HG03520 (cell line): Measurements from ENCODE around the gene MAMDC4.
"Not testable (repeated sequence)": the region's sequence is repeated elsewhere in the genome, so short reads cannot be mapped to it uniquely, and the experiment has no call there.

Experiments
- ATAC-seq: cut with Tn5 transposase; IDR thresholded peaks from one replicate; pipeline ENCODE4 v1.9.1; 2021; ENCODE audit warnings: mild to moderate bottlenecking, moderate library complexity; ENCODE audit not compliant: unreplicated experiment

Gene MAMDC4

DNA sequence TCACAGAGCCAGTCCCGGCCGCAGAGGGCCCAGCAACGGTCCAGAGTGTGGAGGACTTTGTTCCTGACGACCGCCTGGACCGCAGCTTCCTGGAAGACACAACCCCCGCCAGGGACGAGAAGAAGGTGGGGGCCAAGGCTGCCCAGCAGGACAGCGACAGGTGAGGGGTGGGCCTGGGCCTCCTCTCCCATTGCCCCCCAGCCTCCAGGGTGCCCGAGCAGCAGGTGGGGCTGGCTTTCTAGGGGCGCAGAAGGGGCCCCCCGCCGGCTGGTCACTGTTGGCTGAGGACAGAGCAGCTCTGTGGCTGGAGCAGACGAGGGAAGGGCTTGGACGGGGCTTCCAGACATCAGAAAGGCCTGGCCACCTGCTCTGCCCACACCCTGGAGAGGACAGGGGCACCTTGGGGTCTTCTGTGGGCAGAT, 14.3 kb upstream of the MAMDC4 start:
- ATAC-seq = not testable (repeated sequence)

DNA sequence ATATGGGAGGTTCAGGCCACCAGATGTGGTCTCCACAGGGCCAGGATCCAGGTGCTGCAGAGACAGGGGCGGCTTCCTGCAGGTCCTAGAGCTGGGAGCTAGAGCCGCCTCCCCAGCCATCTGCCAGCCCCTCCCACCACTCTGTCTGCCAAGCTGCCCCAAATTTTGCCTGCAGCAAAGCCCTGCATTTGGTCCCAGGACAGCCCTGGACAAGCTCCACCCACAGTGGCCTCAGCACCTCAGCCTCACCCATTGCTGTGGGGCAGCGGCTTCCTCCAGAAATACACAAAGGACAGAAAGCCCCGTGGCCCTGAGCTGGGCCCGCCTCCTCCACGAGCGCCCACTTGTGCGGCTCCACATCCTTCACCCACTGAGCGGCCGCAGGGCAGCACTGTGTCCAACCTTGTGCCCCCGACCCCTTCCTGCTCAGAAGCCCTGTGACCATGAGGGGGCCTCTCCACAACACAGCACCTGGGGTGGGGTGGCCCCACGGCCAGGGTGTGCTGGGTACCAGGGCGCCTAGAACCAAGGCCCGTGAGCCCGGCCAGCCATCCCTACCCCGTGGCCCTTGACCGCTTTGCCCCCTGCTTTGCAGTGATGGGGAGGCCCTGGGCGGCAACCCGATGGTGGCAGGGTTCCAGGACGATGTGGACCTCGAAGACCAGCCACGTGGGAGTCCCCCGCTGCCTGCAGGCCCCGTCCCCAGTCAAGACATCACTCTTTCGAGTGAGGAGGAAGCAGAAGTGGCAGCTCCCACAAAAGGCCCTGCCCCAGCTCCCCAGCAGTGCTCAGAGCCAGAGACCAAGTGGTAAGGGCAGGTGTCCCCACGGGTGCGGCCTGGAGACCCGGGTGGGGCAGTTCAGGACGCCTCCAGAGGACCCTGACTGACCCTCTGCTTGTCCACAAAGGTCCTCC, 13.6 kb upstream of the MAMDC4 start:
- ATAC-seq = no peak

DNA sequence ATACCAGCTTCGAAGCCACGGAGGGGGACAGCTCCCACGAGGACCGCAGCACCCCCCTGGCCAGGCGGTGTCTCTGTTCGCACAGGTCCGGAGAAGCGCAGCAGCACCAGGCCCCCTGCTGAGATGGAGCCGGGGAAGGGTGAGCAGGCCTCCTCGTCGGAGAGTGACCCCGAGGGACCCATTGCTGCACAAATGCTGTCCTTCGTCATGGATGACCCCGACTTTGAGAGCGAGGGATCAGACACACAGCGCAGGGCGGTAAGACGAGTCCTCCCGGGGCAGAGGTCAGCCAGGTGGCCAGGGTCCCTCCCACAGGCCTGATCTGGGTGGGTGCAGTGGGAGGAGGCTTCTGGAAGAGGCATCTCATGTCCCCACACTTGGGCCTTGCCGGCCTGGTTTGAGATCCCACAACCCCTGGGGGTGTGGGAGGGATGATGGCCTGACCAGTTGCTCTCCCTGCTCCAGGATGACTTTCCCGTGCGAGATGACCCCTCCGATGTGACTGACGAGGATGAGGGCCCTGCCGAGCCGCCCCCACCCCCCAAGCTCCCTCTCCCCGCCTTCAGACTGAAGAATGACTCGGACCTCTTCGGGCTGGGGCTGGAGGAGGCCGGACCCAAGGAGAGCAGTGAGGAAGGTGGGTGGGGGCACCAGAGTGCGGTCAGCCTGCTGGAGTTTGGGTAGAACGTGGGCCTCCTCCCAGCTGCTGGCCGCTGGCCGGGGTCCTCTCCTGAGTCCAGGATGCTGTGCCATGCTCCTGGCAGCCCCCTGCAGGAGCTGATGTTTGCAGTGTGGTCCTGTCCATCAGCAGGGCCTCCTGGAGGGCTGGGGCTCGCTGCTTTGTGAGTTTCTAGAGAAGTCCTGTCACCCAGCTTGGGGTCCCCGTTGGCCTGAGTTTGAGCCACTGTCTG, 12.7 kb upstream of the MAMDC4 start:
- no peak for ATAC-seq

DNA sequence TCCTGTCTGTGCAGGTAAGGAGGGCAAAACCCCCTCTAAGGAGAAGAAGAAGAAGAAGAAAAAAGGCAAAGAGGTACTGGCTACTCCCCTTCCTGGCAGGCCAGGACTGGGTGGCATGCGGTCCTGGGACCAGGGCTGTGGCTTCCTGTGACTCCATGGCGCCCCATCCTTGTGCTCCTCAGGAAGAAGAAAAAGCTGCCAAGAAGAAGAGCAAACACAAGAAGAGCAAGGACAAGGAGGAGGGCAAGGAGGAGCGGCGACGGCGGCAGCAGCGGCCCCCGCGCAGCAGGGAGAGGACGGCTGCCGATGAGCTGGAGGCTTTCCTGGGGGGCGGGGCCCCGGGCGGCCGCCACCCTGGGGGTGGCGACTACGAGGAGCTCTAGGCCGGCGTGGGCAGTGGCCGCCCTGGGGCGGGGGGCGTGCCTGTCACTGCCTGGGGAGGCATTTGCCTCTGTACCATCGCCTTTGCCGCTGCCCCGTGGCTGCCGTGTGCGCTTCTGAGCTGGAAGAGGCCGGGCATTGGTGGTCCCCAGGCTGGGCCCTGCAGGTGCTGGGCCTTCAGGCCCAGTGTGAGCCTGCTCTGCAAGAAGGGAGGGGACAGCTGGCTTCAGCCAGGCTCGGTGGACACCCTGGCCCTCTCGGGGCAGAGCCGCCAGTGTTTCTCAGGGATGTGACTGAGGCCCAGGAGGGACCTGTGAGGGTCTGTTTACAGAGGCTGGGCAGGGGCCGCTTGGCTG, 11.8 kb upstream of the MAMDC4 start:
- ATAC-seq = no peak

DNA sequence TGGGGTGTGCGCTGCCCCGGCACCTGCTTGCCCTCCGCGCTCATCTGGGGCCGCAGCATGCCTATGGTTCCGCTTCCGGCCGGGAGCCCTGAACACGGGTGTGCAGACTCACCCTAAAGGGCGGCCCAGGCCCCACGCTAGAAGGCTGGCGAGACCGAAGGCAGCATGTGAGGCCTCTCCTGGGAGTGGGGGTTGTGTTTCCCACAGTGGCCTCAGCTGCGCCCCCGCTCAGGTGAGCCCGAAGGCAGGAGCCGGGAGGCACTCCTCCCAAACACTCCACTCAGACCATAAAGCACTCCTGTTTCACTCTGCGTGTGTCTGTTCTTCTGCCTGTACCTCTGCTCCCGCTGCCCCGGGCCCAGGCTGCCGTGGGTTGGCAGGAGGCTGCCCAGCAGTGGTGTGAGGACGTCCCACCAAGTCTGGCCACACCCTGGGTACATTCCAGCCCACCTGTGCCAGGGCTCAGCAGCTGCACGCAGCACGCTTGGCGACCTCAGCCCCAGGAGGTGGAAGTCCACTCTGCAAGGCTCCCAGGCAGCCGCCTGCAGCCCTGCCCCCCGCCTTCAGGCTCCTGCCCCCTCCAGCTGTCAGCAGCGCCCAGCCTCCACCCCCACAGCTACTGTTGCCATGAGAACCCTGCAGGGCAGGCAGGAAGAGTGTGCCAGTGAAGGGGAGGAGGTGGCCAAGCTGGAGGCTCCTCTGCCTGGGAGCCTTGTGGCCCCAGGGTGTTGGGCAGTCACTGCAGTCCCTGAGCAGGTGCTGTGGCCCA, 11.1 kb upstream of the MAMDC4 start:
- ATAC-seq = no peak

DNA sequence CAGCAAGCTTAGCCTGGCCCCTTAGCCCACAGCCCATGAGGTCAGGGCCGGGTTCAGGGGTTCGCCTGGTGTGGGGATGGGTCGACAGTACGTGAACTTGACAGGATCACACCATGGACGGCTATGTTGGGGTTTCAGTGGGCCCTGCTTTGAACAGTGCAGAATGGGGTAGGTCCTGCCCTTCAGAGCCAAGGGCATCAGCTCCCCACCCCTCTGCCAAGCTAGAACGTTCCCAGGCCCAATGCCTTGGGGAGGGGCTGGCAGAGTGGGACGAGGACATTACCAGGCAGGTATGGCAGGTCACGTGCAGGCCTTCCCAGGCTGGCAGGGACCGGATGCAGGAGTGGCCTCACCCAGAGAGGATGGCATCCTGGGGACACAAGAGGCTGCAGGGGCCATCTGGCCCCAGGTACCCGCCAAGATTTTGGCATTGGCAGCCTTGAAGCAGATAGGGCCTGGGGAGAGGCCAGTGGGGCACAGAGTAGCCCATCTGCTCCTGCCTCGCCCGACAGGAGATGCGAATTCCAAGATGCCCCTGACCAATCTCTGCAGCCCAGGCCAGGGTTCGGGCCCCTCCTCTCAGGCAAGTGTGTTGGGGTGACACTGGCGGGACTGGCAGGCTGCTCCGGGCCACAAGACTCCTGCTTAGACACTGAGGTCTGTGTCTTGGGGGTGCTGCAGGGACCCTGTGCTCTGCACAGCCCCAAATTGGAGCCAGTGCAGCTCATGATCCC, 10.3 kb upstream of the MAMDC4 start:
- ATAC-seq = not testable (repeated sequence)

DNA sequence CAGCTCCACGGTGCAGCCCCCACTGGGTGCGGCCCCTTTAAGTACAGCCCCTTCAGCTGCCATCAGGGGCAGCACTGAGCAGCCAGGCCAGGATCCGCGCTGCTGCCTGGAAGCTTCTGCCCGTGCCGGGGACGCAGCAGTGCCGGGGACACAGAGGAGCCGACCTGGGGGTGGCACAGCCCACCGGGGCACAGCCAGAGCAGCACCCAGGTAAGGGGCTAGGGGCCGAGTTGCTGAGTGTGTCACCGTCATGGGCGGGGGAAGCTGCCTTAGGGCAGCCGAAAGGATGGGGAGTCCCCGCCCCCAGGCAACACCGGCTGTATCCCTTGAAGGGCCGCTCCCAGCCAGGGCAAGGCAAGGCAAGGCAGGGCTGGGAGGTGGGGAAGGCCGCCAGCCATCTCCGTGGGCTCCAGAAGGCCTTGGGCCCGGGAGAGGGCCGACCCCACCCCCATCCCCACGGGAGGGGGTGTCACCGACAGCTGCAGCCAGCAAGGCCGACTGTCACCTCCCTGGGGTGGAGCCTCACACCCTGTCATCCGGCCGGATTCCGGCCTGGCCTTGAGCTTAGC, 9.7 kb upstream of the MAMDC4 start, which contains the start of gene AJM1:
AJM1 (plus strand) TSS at position 99 of the 569 bp plus-strand sequence. CDS start 1,937 bp downstream, outside the sequence.
- ATAC-seq = peak; percentile 65

DNA sequence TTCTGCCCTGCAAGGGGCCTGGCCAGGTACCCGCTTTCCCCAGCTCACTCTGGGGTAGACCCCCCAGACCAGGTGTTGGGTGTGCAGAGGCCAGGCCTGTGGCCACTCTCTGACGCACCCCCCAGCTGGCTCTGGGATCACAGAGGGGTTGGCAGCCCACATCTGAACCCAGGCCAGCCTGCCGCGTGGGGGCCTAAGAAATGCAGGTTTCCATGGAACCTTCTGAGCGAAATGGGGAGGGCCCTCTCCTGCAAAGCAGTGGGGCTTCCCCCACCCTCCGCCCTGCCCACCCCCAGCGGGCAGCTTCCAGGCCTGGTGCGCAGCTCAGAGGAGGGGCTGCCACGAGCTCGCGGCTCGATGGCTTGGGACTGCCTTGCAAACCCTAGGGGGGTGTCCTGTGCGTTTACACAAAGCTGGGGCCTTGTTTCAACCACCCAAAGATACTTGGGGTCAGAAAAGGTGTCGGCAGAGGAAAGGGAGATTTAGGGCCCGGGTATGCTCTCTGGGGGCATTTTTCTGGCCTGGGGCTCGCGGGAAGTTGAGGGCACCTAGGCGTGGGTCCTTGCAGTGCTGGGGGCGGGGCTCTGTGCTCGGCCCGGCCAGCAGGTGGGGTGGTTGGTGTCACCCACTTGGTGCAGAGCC, 8.9 kb upstream of the MAMDC4 start:
- not testable (repeated sequence) for ATAC-seq

DNA sequence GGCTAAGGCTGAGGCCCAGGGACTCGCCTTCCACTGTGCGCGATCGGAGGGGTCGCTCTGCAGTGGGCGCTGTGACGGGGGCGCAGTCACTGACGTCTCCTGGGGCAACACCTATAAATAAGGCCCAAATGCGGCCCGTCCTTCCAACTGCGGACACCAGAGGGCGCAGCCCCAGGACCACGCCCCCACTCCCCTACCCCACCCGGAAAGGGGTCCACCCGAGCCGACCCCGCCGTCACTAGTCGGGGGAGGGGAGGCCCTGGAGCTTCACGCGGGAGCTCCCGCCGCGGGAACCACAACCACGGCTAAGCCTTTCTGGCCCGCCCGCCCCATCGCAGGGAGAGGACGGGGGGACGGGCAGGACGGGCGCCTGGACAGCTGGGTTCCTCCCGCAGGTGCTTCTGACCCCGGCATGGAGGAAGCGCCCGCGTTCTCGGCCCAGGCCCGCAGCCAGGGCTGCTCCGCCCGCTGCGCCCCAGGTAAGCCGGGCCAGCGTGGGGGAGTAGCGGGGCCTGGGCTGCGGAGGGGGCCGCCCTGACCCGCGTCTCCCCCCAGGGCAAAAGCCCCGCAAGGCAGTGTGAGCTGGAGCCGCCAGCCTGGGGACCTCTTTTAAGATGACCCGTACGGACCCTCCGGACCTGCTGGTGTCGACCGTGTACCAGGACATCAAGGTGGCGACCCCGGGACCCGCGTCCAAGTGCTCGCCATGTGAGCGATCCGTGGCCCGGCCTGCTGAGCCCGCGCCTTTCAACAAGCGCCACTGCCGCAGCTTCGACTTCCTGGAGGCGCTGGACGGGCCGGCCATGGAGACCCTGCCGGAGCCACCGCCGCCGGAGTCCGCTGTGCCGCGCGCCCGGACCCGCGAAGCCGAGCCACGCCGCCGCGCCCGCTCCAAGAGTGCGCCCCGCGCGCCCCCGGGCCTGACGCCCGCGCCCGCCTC, 8.1 kb upstream of the MAMDC4 start:
- not testable (repeated sequence) for ATAC-seq

DNA sequence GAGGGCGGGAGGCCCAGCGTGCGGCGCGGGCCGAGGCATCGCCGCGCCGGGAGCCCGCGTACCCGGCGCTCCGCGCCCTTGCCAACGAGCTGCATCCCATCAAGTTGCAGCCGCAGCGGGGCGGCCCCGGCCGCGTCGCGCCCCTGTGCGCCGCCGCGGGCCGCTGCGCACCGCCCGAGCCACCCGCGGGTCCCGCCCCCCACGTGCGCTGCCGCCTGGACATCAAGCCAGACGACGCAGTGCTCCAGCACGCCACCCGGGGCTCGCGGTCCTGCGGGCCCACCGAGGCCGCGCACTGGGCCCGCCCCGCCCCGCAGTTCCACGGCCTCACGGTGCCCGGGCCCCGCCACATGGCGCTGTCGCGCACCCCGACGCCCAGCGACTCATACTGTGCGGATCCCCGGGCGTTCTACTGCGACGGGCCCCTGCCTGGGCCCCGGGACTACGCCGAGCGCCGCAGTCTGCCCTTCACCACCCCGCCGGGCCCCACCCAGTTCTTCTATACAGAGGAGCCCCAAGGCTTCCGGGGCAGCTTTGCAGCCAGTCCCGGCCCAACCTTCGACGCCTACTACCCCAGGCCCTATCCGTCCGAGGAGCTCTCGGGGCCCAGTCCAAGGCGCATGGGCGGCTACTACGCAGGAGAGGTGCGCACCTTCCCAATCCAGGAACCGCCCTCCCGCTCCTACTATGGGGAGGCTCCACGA, 7.2 kb upstream of the MAMDC4 start:
- no peak for ATAC-seq

DNA sequence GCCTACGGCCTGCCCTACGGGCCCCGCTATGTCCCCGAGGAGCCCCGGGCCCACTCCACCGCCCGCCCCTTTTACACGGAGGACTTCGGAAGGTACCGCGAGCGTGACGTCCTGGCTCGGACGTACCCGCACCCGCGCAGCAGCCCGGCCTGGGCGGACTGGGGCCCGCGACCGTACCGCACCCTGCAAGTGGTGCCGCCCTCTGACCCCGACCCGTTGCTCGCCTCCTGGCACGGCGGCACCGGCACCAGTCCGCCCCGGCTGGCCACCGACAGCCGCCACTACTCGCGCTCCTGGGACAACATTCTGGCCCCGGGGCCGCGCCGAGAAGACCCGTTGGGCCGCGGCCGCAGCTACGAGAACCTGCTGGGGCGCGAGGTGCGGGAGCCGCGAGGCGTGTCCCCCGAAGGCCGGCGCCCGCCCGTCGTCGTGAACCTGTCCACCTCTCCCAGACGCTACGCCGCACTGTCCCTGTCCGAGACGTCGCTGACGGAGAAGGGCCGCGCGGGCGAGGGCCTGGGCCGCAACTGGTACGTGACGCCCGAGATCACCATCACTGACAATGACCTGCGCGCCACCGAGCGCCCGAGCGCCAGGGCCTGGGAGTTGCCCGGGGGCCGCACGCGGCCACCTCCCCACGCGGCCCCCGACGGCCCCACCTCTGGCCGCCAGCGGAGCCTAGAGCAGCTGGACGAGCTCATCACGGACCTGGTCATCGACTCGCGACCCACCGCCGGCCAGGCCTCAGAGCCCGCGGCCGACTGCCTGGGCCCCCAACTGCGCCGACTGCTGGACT, 6.5 kb upstream of the MAMDC4 start:
- ATAC-seq = no peak

DNA sequence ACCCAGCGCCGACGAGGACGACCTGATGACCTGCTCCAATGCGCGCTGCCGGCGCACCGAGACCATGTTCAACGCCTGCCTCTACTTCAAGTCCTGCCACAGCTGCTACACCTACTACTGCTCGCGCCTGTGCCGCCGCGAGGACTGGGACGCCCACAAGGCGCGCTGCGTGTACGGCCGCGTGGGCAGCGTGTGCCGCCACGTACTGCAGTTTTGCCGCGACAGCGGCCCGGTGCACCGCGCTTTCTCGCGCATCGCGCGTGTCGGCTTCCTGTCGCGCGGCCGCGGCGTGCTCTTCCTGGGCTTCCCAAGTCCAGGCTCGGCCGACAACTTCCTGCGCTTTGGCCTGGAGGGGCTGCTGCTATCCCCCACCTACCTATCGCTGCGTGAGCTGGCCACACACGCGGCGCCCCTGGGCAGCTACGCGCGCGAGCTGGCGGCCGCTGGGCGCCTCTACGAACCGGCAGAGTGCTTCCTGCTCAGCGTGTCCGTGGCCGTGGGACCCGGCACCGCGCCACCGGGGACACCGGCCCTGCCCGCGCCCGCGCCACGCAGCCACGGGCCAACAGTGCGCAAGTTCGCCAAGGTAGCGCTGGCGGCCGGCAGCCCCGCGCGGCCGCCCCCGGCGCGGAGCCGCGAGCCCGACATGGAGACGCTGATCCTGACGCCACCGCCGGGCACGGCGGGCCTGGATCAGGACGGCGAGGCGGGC, 5.6 kb upstream of the MAMDC4 start:
- ATAC-seq = no peak

DNA sequence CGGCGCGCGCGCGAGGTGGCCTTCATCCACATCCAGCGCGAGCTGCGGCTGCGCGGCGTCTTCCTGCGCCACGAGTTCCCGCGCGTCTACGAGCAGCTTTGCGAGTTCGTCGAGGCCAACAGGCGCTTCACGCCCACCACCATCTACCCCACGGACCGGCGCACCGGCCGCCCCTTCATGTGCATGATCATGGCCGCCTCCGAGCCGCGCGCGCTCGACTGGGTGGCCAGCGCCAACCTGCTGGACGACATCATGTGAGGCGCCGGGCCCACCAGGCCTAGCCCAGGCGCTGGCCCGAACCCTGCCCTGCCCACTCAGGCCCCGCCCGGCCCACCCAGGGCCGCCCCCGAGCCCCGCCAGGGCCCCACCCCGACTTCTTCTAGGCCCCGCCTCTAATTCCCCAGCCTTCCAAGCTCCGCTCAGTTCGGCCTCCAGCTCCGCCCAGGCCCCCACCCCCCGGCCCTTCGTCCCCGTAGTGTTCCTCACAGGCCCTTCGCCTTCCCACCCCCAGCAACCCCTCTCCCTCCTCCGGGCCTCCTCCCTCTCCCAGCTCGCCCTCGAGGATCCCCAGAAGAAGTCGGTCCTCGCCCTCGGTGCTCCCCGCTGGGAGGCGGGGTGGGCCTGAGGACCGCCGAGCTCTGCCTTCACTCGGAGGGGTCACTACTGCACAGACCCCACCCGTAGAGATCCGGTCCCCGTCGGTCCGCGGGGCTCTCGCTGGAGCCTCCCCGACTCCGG, 4.9 kb upstream of the MAMDC4 start:
- ATAC-seq = no peak

DNA sequence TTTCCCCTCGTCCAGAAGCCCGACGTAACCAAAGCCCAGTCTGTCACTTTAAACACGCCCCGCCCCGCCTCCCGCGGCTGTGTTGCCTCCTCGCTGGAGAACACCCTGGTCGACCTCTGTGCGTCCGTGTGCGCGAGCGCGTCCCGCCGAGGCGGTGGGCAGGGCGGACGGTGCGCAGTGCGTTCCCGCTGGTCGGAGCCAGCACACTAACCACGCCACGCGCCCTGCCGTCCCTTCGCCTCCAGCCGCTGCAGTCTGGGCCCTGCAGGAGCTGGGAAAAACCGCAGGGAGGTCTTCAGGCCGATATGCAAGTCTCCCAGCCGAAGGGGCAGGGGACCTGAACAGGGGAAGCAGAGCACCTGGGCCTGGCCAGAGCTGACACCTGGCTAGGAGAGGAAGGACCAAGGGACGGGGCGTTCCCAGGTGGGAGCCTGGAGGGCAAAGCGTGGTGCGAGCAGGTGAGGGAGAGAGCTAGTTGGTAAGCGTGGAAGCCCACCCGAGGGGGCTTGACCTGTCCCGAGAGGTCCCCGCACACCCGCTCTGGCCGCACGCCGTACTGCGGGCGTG, 4.2 kb upstream of the MAMDC4 start:
- ATAC-seq = no peak
